Measurements from ENCODE around the gene DRD1.

DNA sequence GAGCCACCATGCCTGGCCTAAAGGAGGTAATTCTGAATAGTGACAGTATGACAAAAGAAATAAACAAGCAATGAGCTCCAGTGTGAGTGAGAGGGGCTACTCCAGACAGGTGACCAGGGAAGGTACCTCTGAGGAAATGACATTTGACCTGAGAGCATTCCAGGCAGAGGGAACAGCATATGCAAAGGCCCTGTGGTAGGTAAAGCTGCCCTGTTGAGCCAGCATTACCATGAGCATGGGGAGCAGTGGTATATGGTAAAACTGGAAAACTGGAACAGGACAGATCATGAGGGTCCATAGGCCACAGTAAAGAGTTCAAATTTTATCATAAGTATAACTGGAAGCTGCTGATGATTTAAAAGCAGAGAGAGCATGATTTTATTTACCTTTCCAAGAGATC, 28.4 kb upstream of the DRD1 start:
- no peak for TF ChIP-seq POLR2A (IDR thresholded peaks at IDR 0.05)
- TF ChIP-seq, protein P1, sequence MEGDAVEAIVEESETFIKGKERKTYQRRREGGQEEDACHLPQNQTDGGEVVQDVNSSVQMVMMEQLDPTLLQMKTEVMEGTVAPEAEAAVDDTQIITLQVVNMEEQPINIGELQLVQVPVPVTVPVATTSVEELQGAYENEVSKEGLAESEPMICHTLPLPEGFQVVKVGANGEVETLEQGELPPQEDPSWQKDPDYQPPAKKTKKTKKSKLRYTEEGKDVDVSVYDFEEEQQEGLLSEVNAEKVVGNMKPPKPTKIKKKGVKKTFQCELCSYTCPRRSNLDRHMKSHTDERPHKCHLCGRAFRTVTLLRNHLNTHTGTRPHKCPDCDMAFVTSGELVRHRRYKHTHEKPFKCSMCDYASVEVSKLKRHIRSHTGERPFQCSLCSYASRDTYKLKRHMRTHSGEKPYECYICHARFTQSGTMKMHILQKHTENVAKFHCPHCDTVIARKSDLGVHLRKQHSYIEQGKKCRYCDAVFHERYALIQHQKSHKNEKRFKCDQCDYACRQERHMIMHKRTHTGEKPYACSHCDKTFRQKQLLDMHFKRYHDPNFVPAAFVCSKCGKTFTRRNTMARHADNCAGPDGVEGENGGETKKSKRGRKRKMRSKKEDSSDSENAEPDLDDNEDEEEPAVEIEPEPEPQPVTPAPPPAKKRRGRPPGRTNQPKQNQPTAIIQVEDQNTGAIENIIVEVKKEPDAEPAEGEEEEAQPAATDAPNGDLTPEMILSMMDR (IDR thresholded peaks at IDR 0.05) = no peak
- no peak for TF ChIP-seq POLR2AphosphoS5 (IDR thresholded peaks at IDR 0.05)

Measured in upper lobe of left lung (tissue), 4 donors.